ENCODE data around the gene ZBTB7C. TPM values are rescaled to one million over a fixed set of nuclear protein-coding genes. Genes with fewer than 3 reads are reported as not detected.
A peak's percentile ranks its signal among the peaks of the same experiment; 100 is the strongest.

ZBTB7C gene
- total RNA-seq, 1 donor from 2014 or later = 1.4 TPM

DNA sequence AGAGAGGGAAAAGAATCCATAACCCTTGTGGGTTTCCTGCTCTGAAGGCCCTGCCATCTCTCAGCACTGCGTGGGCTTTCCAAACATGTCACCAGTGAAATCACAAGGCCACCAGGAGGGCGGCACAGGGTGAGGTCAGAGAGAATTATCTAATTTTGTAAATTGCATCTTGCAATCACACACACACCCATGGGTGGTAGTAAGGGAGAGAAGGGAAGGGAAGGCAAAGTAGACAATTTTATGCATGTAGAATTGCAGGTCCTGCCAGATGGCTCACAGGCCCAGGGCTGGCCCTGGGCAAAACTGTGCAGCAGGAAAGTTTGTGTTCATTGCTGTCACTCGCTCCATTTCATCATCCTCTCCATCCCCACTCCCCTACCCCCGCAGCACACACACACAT is 21.0 kb upstream of the ZBTB7C start:
- H3K4me3 Mint-ChIP-seq (ENCODE audit: unreplicated experiment) = no peak overlapping the region
- TF ChIP-seq CTCF (IDR thresholded peaks at IDR 0.05) = no peak
- H3K4me1 Mint-ChIP-seq (ENCODE audit: low read depth) = no peaks in the 10 kb centered on the region
- H3K9me3 Mint-ChIP-seq (ENCODE audit: low read depth) = peaks cover 2% of the 10 kb centered on the region
- H3K27ac Mint-ChIP-seq (ENCODE audit: unreplicated experiment) = no peak overlapping the region
- peaks cover 2% of the 10 kb centered on the region for H3K36me3 Mint-ChIP-seq (ENCODE audit: low read depth)
- no peak for DNase-seq (ENCODE audit: low spot score)
- peaks cover 64% of the 10 kb centered on the region for H3K27me3 Mint-ChIP-seq (ENCODE audit: low read depth)

GRCh38 chr18:48428475-48429177 is 19.4 kb upstream of the ZBTB7C start:
- TF ChIP-seq CTCF (IDR thresholded peaks at IDR 0.05) = no peak
- Mint-ChIP-seq H3K36me3 (ENCODE audit: low read depth) (peaks cover 2% of the 10 kb centered on the region), H3K27me3 (ENCODE audit: low read depth) (peaks cover 71% of the 10 kb centered on the region), H3K27ac (ENCODE audit: unreplicated experiment) (no peak overlapping the region), H3K4me1 (ENCODE audit: low read depth) (no peaks in the 10 kb centered on the region), H3K9me3 (ENCODE audit: low read depth) (peaks cover 1% of the 10 kb centered on the region), H3K4me3 (ENCODE audit: unreplicated experiment) (no peak overlapping the region)
- no peak for DNase-seq (ENCODE audit: low spot score)

- DNase-seq (ENCODE audit: low spot score) = no peak
- H3K27me3 Mint-ChIP-seq (ENCODE audit: low read depth) = peaks cover 61% of the 10 kb centered on the region
- H3K27ac Mint-ChIP-seq (ENCODE audit: unreplicated experiment) = no peak overlapping the region
- H3K36me3 Mint-ChIP-seq (ENCODE audit: low read depth) = no peaks in the 10 kb centered on the region
- no peak for TF ChIP-seq CTCF (IDR thresholded peaks at IDR 0.05)
- no peaks in the 10 kb centered on the region for H3K9me3 Mint-ChIP-seq (ENCODE audit: low read depth)
- no peak overlapping the region for H3K4me3 Mint-ChIP-seq (ENCODE audit: unreplicated experiment)
- H3K4me1 Mint-ChIP-seq (ENCODE audit: low read depth) = peaks cover 16% of the 10 kb centered on the region
These were observed 13.8 kb upstream of the ZBTB7C start for GRCh38 chr18:48422947-48423378.

GRCh38 chr18:48419277-48420022 is 10.3 kb upstream of the ZBTB7C start:
- Mint-ChIP-seq H3K4me3 (ENCODE audit: unreplicated experiment) (no peak overlapping the region), H3K27me3 (ENCODE audit: low read depth) (peaks cover 59% of the 10 kb centered on the region), H3K36me3 (ENCODE audit: low read depth) (peaks cover 5% of the 10 kb centered on the region), H3K27ac (ENCODE audit: unreplicated experiment) (peak overlapping the region; percentile 32), H3K4me1 (ENCODE audit: low read depth) (peaks cover 16% of the 10 kb centered on the region), H3K9me3 (ENCODE audit: low read depth) (no peaks in the 10 kb centered on the region)
- no peak for TF ChIP-seq CTCF (IDR thresholded peaks at IDR 0.05)
- no peak for DNase-seq (ENCODE audit: low spot score)

- no peak for TF ChIP-seq CTCF (IDR thresholded peaks at IDR 0.05)
- H3K36me3 Mint-ChIP-seq (ENCODE audit: low read depth) = peaks cover 5% of the 10 kb centered on the region
These were observed 9.5 kb upstream of the ZBTB7C start for GRCh38 chr18:48418539-48419276.

More at GRCh38 chr18:48418539-48419276, 9.5 kb upstream of the ZBTB7C start:
- H3K9me3 Mint-ChIP-seq (ENCODE audit: low read depth) = no peaks in the 10 kb centered on the region
- no peak overlapping the region for H3K4me3 Mint-ChIP-seq (ENCODE audit: unreplicated experiment)
- H3K27ac Mint-ChIP-seq (ENCODE audit: unreplicated experiment) = peak overlapping the region; percentile 32
- H3K4me1 Mint-ChIP-seq (ENCODE audit: low read depth) = peaks cover 19% of the 10 kb centered on the region
- peaks cover 59% of the 10 kb centered on the region for H3K27me3 Mint-ChIP-seq (ENCODE audit: low read depth)
- DNase-seq (ENCODE audit: low spot score) = no peak

All from chondrocyte (in vitro differentiated cells).